ENCODE data around the gene MS4A7.

- TF ChIP-seq POLR2A (IDR thresholded peaks at IDR 0.05) = no peak
- TF ChIP-seq EP300 (IDR thresholded peaks at IDR 0.05; ENCODE audit: low read depth) = no peak
Observed at GRCh38 chr11:60392361-60392760, 14.0 kb downstream of the MS4A7 start.
